ENCODE data around the gene ELOF1.
"Not testable (repeated sequence)": the region's sequence is repeated elsewhere in the genome, so short reads cannot be mapped to it uniquely, and the experiment has no call there.

The ELOF1 gene

DNA sequence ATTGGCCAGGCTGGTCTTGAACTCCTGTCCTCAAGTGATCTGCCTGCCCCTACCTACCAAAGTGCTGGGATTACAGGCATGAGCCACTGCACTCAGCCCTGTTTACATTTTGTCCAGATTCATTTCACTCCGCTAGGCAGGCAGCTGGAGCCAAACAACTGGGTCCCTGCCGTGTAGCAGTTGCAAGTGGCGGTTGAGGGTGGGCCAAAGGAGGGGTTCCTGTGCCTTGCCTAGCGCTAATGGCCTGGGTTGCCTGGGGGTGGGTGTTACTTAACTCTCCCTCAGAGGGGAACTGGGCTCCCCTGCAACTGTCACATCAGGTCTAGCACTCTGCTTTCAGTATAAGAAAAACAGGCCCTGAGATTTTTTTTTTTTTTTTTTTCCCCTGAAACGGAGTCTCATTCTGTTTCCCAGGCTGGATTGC lies 11.0 kb upstream of the ELOF1 start:
- no peak for DNase-seq (ENCODE audit: low spot score)

DNA sequence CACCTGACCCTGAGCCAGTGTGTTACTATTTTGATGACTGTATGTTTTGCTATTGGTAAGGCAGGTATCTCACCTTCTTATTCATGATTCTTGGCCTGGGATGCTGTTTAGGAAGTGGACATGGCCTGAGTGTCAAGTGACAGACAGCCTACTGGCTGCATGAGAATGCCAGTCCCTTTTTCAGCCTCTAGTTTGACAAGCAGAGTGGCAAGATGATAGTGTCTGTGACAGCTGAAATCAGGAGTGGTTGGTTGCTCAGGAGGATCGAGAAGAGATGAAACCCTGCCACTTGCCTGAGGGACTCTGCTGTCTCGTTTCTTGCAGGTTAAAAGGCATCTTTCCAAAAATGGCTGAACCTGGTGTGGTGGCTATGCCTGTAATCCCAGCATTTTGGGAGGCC lies 7.1 kb upstream of the ELOF1 start:
- DNase-seq (ENCODE audit: low spot score), result no peak

DNA sequence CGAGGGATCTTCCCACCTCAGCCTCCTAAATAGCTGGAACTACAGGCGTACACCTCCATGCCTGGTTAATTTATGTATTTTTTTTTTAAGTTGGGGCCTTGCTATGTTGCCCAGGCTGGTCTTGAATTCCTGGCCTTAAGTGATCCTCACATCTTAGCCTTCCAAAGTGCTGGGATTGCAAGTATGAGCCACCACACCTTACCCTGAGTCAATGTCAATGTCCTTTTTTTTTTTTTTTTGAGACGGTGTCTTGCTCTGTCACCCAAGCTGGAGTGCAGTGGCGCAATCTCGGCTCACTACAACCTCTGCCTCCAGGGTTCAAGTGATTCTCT lies 6.6 kb upstream of the ELOF1 start:
- not testable (repeated sequence) for DNase-seq (ENCODE audit: low spot score)

DNA sequence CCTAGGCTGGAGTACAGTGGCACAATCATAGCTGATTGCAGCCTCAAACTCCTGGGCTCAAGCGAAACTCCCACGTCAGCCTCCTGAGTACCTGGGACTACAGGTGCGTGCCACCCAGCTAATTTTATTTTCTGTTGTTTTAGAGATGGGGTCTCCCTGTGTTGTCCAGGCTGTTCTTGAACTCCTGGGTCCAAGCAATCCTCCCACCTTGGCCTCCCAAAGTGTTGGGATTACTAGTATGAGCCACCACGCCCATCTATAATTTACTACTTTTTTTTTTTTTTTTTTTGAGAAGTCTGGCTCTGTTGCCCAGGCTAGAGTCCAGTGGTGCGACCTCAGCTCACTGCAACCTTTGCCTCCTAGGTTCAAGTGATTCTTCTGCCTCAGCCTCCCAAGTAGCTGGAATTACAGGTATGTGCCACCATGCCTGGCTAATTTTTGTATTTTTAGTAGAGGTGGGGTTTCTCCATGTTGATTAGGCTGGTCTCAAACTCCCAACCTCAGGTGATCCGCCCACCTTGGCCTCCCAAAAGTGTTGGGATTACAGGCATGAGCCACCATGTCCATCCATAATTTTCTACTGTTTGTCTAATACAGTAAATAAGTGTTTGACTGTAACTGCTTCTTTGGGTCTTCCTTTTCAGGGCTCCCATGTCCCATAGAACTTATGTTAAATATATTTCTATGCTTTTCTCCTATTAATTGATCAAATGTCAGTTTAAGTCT lies 5.2 kb upstream of the ELOF1 start:
- not testable (repeated sequence) for DNase-seq (ENCODE audit: low spot score)

DNA sequence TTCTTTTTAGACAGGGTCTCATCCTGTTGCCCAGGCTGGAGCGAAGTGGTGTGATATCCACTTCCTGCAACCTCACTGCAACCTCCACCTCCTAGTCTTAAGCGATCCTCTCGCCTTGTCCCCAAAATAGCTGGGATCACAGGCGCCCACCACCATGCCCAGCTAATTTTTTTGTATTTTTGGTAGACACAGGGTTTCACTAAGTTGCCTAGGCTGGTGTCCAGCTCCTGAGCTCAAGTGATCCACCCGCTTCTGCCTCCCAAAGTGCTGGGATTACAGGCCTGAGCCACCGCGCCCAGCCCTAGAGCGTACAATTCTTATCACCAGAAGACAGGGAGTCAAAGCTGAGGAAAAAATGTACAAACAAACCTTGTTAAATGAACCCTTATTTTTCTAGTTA lies 4.5 kb upstream of the ELOF1 start:
- no peak for DNase-seq (ENCODE audit: low spot score)

DNA sequence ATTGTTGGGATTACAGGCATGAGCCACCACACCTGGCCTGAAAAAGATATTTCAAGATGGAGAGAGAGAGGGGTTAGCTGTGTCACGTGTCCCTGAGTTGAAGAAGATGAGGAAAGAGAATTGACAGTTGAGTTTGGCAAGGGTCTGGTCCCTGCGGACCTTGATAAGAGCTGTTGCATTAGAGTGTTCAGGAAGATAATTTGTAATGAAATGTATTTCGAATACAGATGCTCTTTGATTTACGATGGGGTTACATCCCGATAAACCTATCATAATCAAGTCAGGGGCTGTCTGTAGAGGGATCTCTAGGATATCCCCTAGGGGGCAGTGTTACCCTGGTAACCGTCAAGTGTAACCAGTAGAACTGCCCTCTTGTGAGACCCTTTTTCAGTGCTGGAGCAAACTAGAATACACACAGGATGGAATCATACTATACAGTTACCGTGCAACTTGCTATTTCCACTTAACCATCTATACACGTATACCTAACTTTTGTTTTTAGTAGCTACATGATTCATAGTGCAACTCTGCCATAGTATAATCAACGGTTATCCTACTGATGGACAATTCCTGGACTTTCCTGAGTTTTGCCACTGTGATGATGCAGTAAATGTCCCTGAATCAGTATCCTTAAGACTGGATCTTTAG lies 1.5 kb upstream of the ELOF1 start:
- peak; percentile 83 for DNase-seq (ENCODE audit: low spot score)

DNA sequence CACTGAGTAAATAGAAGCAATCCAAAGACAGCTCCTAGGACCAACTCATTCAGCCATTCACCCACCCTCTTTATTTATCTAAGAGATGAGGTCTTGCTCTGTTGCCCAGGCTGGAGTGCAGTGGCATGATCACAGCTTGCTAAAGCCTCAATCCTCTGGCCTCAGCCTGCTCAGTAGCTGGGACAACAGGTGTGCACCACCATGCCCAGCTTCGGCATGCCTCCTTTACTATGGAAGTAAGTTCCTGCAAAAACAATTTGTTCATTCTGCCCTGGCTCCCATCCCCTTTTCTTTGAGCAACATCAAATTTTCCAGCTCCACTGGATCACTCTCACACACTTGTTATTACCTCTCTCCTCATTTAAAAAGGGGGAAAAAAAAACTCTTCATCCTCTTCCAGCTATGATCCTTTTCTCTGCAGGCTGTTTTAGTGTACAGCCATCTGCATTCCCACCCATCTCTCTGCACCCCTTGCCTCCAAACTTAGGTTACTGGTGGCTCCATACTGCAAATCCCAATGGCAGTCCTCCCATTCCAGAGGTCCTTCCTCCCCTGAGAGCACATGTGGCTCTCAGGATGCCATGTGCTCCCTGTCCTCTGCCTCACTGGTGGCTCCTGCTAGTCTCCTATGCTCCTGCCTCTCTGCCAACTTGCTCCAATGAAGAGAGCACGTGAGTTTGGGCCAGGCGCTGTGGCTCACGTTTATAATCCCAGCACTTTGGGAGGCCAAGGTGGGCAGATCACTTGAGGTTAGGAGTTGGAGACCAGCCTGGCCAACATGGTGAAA lies 2.2 kb downstream of the ELOF1 start:
- no peak for DNase-seq (ENCODE audit: low spot score)

DNA sequence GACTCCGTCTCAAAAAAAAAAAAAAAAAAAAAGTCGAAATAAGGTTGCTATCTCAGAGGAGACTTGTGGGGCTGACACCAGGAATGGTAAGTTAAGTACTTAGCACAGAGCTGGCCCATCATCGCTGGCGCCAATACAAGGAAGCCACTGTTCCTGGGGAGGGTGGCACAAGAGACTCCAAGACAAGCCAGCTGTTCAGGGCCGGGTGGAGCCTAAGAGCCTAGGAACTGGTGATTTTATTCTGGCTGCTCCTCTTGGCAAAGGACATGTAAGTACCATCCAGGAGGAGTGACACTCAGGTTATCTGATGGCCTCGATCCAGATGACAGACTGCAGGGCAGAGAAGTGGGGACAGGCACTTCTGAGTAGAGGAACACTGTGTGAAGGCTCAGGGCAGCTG lies 3.8 kb downstream of the ELOF1 start:
- DNase-seq (ENCODE audit: low spot score), result no peak

DNA sequence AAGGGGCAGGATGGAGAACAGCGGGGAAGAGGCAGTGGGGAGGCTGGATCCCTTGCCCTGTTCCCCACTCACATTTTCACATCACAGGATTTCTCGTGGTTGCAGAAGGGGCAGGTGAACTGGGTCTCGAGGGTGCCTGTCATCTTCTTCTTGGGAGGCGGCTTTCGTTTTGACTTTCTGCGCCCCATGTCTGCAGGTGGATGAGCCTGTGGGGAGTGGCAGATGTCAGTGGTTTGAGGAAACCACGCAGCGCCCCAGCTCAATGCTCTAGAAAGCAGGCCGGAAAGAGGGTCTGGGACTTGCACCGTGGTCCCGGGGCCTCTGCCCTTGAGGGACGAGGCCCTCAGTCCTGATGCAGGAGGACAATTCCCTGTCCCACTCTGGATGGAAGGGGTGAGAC lies 4.9 kb downstream of the ELOF1 start:
- DNase-seq (ENCODE audit: low spot score), result no peak

DNA sequence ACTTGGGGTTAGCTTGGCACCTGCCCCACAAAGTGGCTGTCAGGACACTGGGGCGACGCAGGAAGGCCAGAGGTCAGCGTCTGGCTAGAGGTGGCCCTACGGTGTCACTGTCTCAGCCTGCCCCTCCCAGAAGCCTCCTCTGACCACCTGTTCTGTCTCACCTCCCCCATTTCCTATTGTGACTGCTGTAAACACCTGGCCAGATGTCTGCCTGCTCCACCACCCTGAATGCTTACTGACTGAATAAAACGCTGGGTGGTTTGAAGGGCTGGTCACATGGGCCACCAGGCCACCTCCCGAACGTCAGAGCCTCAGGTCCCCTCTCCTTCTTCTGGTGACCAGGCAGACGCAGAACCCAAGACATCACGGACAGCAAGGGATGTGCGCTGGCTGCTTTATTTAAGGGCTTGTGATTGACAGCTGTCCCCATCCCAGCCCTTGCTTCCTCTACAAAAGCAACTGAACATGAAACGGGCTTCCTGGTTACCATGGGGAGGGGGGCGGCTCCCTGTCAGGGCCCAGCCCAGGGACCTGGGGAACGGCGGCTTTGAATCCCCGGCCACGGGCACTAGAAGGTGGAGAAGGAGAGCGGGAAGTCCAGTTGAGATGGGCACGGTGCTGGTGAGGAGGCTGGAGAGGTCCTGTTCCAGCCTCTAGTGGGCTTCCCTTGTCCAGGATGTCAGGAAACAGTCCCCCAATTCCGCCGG lies 6.2 kb downstream of the ELOF1 start:
- DNase-seq (ENCODE audit: low spot score), result no peak

DNA sequence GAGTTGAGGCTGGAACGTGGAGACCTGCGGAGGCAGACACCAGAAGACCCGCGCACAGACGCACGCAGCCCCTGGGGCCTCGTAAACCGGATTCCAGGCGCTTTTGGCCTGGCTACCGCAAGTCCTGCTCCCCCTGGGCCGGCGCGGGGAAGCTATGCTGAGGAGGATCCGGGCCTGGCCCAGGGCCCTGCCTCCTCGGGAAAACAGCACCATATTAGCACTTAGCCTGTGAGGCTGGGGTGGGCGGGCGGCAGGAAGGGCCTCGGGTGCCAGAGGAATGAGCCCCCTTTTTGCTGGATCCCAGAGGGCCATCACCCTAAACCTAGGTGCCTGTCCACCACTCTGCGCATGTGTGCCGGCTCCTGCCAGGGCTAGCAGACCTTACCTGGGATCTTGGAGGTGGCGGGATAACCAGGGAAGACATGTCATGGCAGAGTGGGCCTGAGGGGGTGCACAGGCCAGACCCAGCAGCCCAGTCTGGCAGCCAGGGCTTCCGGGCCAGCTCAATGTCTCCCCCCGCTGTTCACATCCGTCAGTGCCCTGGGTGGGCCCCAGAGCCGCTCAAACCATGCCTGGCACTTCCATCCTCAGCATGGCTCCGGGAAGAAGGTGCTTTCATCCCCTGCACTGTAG lies 7.3 kb downstream of the ELOF1 start:
- no peak for DNase-seq (ENCODE audit: low spot score)

DNA sequence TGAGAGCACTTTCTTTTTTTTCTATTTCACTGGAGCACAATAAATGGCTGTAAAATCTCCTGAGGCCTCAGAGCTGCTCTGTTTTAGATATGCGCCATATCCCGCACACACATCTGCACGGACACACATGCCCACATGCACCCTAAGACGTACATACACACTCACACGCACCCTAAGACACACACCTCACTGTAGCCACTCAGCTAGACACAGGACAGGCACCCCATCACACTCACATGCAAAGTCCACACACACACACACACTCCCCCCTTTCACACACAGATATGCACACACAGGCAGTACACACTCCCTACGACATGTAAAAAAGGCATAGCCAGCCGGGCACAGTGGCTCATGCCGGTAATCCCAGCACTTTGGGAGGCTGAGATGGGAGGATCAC lies 8.8 kb downstream of the ELOF1 start:
- DNase-seq (ENCODE audit: low spot score), result no peak

DNA sequence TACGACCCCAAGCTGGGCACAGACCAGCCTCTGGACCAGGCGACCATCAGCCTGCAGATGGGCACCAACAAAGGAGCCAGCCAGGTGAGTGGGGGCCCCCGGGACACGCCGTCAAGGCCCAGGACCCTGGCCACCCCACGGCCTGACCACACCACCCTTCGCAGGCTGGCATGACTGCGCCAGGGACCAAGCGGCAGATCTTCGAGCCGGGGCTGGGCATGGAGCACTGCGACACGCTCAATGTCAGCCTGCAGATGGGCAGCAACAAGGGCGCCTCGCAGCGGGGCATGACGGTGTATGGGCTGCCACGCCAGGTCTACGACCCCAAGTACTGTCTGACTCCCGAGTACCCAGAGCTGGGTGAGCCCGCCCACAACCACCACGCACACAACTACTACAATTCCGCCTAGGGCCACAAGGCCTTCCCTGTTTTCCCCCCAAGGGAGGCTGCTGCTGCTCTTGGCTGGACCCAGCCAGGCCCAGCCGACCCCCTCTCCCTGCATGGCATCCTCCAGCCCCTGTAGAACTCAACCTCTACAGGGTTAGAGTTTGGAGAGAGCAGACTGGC lies 9.6 kb downstream of the ELOF1 start:
- no peak for DNase-seq (ENCODE audit: low spot score)

DNA sequence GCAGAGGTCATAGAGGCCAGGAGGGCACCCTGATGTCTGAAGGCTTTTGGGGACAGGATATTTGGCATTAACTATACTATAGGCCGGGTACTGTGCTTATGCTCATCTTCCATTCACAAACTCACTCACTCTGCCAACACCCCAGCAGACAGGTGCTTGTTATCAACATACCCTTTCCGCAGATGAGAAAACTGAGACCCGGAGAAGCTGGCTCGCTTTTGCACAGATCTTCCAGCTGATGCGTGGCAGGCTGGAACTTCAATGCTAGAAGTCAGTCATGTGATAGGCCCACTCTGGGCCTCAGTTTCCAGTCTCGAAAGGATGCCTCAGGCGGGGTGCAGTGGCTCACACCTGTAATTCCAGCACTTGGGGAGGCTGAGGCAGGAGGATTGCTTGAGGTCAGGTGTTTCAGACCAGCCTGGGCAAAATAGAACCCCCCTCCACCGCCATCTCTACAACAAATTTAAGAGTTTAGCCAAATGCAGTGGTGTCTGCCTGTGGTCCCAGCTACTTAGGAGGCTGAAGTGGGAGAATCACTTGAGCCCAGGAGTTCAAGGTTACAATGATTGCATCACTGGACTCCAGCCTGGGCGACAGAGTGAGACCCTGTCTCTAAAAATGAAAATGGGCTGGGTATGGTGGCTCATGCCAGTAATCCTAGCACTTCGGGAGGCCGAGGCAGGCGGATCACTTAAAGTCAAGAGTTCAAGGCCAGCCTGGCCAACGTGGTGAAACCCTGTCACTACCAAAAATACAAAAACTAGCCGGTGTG lies 10.9 kb downstream of the ELOF1 start:
- no peak for DNase-seq (ENCODE audit: low spot score)

DNA sequence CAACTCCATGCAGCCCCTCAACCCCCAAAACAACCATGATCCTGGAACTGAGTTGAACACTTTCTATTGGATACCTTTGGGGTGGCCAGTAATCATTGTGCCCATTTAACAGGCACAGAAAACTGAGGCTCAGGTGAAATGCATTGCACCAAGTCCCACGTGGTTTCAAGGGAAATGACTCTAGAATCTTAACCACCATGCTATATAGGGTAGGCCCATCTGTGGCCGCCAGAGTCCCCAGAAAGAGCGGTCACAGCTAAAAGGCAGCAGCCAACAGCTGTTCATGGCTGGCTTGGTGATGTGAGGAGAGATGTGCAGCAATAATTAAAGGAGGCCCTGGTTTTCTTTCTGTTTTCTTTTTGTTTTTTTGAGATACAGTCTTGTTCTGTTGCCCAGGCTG lies 17.8 kb downstream of the ELOF1 start:
- DNase-seq (ENCODE audit: low spot score), result no peak

DNA sequence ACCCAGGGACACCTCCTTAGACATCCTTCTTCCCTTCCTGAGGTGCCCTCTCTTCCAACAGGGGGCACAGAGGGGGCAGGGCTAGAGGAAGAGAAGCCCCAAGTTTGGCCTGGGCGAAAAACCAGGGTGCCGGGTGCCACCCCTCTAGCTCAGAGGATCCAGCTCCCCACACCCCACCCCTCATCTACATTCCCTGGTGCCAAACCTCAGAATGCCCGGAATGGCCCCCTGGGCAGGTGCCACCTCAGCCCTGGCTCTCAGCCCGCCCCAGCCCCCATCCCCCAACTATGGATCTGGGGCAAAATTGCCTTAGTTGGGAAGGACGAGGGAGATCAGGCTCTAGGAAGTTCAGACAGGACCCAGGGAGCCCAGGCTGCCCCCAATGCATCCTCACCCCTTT lies 18.4 kb downstream of the ELOF1 start:
- DNase-seq (ENCODE audit: low spot score), result no peak

DNA sequence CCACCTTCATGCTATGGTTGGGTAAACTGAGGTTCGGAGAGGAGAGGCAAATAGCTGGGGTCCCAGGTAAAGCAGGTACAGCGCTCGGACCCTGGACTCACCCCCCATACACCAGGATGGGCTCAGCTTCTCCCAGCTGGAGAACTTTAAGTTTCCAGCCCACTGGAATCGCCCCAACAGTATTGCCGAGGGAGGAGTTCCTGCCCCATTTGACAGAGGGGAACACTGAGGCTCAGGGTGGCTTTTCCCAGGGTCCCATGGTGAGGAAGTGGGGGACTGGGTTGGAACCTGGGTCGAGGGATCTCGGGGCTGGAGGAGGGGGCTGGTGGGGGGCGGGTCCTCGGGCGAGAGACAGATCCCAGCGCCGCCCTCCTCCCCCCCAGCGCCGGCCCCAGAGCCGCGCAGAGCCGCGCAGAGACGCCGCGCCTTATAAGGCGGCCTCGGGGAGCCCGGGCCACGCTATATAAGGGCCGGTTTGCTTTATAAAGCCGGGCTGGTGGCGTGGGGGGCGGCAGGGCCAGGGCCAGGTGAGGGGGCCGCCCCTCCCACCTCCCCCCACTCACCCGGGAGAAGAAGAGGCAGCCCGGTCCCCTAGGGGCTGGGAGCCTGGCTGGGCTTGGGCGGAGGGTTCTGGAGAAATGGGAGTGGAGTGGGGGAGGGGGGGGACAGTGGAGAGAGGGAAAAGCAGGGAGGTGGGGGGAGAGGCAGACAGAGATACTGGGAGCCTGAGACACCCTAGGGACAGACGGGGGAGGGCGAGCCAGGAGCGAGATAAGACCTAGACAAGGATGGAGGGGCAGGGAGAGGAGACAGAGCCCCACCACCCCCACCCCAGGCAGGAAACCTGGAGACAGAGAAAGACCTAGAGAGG lies 19.3 kb downstream of the ELOF1 start:
- DNase-seq (ENCODE audit: low spot score), result no peak

DNA sequence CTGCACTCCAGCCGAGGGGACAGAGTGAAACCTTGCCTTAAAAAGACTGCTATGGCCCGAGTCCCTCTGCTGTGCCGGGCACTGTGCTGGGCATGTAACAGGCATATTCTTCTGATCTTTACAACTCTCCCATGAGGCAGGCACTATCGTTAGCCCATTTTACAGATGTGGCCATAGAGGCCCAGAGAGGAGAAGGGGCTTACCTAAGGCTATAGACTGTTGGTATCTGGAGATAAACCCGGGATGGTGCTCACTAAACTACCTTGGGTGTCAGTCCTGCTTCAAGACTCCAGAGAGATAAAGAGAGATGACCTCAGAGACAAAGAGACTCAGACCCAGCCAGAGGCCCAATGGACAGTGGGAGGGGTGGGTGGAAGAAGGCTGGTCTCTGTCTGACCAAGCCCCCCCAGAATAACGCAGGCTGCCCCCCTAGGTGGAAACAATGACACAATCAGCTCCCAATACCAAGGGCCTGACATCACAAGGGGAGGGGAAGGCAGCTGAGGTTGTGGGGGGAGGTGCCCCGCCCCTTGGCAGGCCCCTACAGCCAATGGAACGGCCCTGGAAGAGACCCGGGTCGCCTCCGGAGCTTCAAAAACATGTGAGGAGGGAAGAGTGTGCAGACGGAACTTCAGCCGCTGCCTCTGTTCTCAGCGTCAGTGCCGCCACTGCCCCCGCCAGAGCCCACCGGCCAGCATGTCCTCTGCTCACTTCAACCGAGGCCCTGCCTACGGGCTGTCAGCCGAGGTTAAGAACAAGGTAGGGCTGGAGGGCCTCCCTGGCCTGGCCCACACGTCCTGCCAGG lies 20.6 kb downstream of the ELOF1 start, which contains the start of gene CNN1:
CNN1 (plus strand) TSS at position 620 of the 805 bp plus-strand sequence; CDS start at position 697, 77 bp downstream.
- no peak for DNase-seq (ENCODE audit: low spot score)
